Testis (tissue), 3 donors: Measurements from ENCODE around the gene MACROD2. TPM values are rescaled to one million over a fixed set of nuclear protein-coding genes. Genes with fewer than 3 reads are reported as not detected.

Source experiments
- DNase-seq: peaks from one replicate; pipeline ENCODE4 v3.0.0-alpha.2; 2019
- H3K27ac ChIP-seq, 2 donors: fragments of 200-600 bp; sonication (generic); one replicate each; pipeline ENCODE4 v1.5.1; 2019
- H3K27me3 ChIP-seq: fragments of 200-600 bp; sonication (generic); one replicate; pipeline ENCODE4 v1.5.1; 2019
- H3K36me3 ChIP-seq: fragments of 200-600 bp; sonication (generic); one replicate; pipeline ENCODE4 v1.5.1; 2017; ENCODE audit warnings: low read depth; ENCODE audit errors: missing control alignments
- H3K4me1 ChIP-seq: fragments of 200-600 bp; sonication (generic); one replicate; pipeline ENCODE4 v1.5.1; 2019
- H3K4me3 ChIP-seq, 2 donors: fragments of 200-600 bp; sonication (generic); one replicate each; pipeline ENCODE4 v1.5.1; 2017 to 2019
- H3K9me3 ChIP-seq: fragments of 200-600 bp; sonication (generic); one replicate; pipeline ENCODE4 v1.5.1; 2017
- CTCF ChIP-seq, 3 experiments: fragments of 450-650 bp in 2 of 3; fragments of 200-600 bp in 1 of 3; sonication (generic) in 1 of 3; IDR thresholded peaks; one replicate each; pipeline ENCODE4 v1.5.1; 2016 to 2019; ENCODE audit warnings: antibody characterized with exemption in 3 of 3, mild to moderate bottlenecking in 2 of 3, moderate library complexity in 1 of 3
- POLR2A ChIP-seq: fragments of 450-650 bp; IDR thresholded peaks from one replicate; pipeline ENCODE4 v1.6.1; 2017; ENCODE audit warnings: antibody characterized with exemption, mild to moderate bottlenecking, moderate library complexity
- WGBS, 2 donors: methylation state at CpG; one replicate each; pipeline ENCODE4 v1.1.5; 2018; 5-methylcytosine and 5-hydroxymethylcytosine counted together
- intact Hi-C: fragments of 100-400 bp; cut with DNase I; formaldehyde crosslinking; loops from one replicate; pipeline ENCODE4 v1.15.1; 2023; ENCODE audit warnings: low total_unique reads
- polyA plus RNA-seq: library from polyadenylated mRNA; stranded (reverse); fragments of 350-450 nt; fragmentation: Illumina TruSeq; extraction: RNeasy Lipid Tissue Mini Kit (QIAGEN cat#74804); gene quantifications from one replicate; pipeline ENCODE4 v1.2.3, GENCODE V29; 2014; ENCODE audit warnings: low read depth, low replicate concordance; ENCODE audit not compliant: insufficient read depth
- total RNA-seq, 2 donors: library from RNA; depleted of rRNA; stranded (reverse); fragments of >200 nt; gene quantifications; one replicate each; pipeline ENCODE4 v1.2.3, GENCODE V29; 2016

The MACROD2 gene
- total and polyA plus RNA-seq, 3 donors from 2014 or later = 12.6 to 20.6 (median 16.8) TPM

- H3K27ac ChIP-seq = no peak overlapping the region
- TF ChIP-seq POLR2A (no peak), CTCF (IDR thresholded peaks at IDR 0.05) (no peak)
Observed at GRCh38 chr20:14984768-14985622, 989.7 kb downstream of the MACROD2 start.

DNA sequence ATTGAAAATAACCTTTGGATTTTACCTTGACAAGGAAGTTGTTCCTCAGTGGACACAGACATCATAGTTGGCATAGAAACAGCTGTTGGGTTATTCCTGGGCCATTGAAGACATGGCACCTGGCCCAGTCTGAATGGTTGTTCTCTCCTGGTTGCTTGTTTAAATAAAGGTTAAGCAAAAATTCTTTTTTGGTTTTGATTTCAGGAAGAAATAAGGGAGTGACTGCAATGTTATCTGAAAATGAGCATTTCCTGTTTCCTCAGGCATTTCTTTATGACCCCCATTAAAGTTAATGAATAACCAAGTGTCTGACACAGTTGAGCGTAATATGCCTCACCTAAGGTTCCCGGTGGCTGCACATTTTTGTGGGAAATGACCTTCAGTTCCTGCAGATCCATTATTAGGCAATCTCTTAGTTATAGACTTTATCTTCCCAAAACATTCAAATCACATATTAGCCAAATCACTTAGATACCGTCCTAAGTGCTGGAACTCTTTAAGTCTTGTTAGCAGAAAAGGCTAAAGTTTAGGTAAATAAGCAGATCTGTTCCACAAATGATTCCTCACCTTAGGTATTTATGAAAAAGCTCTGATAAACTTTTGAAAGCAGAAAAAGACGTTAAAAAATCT is 990.8 kb downstream of the MACROD2 start:
- DNase-seq = no peak
- Histone ChIP-seq H3K36me3 (no peaks in the 10 kb centered on the region), H3K27ac (no peak overlapping the region), H3K4me1 (no peaks in the 10 kb centered on the region), H3K9me3 (no peaks in the 10 kb centered on the region), H3K27me3 (no peaks in the 10 kb centered on the region), H3K4me3 (no peak overlapping the region)
- WGBS, 2 donors = 40 to 47% methylated on average over 4 of the region's 4 CpGs
- TF ChIP-seq CTCF (IDR thresholded peaks at IDR 0.05) (no peak), POLR2A (no peak)
- intact Hi-C loops = no loop called here

More at GRCh38 chr20:14984768-14985622, 989.7 kb downstream of the MACROD2 start:
- Histone ChIP-seq H3K4me3 (no peak overlapping the region), H3K36me3 (no peaks in the 10 kb centered on the region), H3K27me3 (no peaks in the 10 kb centered on the region), H3K9me3 (no peaks in the 10 kb centered on the region), H3K4me1 (no peaks in the 10 kb centered on the region)
- intact Hi-C loops = no loop called here
- 44 to 52% methylated on average over 4 of the region's 4 CpGs for WGBS, 2 donors
- no peak for DNase-seq

GRCh38 chr20:14986656-14987055 is 991.3 kb downstream of the MACROD2 start:
- 88 to 92% methylated on average over 7 of the region's 7 CpGs for WGBS, 2 donors
- no peaks in the 10 kb centered on the region for H3K36me3 ChIP-seq

DNA sequence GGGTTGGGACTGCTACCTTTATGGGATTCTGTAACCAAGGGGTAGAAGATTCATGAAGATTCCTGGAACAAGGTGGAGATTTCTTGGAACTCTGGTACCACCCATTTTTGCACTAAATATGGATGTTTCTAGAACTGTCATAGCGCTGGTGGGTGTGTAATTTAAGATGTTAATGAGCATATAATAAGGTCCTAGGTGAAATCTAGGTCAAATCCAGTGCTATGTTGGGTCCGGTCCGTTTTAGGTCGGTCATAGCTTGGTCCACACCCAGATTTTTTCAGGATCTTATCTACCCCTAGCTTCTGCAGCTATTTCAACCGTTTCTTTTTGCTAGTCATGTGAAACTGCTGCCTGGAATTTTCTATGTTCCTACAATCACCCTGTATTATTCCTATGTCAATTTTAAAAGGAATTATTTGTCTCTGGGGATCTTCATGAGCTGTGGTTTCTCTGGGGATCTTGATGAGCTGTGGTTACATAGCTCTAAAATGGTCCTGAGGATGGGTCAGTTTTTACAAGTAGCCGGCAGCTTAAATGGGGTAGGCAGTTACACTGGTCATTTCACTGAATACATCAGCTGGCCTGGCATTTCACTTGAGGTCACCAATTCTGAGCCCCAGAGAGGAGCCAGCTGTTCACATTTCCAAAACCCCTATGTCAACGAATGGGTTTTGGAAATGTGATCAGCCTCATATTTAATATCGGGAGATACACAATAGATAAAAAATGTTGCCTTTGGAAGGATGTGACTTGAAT is 994.4 kb downstream of the MACROD2 start:
- TF ChIP-seq POLR2A = no peak
- TF ChIP-seq CTCF (IDR thresholded peaks at IDR 0.05) = no peak
- Histone ChIP-seq H3K4me1 (no peaks in the 10 kb centered on the region), H3K4me3 (no peak overlapping the region), H3K27ac (no peak overlapping the region), H3K27me3 (no peaks in the 10 kb centered on the region), H3K36me3 (no peaks in the 10 kb centered on the region), H3K9me3 (no peaks in the 10 kb centered on the region)
- intact Hi-C loops = no loop called here
- DNase-seq = no peak
- 81 to 82% methylated on average over 8 of the region's 8 CpGs for WGBS, 2 donors

More at GRCh38 chr20:14986656-14987055, 991.3 kb downstream of the MACROD2 start:
- no peaks in the 10 kb centered on the region for H3K4me1 ChIP-seq
- H3K4me3 ChIP-seq = no peak overlapping the region
- DNase-seq = no peak
- no peak overlapping the region for H3K27ac ChIP-seq
- no peaks in the 10 kb centered on the region for H3K27me3 ChIP-seq
- TF ChIP-seq POLR2A (no peak), CTCF (IDR thresholded peaks at IDR 0.05) (no peak)
- H3K9me3 ChIP-seq = no peaks in the 10 kb centered on the region
- intact Hi-C loops = no loop called here
